Measurements from ENCODE around the gene ULBP1. TPM values are rescaled to one million over a fixed set of nuclear protein-coding genes. Genes with fewer than 3 reads are reported as not detected.
"Not testable (repeated sequence)": the region's sequence is repeated elsewhere in the genome, so short reads cannot be mapped to it uniquely, and the experiment has no call there.

ULBP1 gene
- total RNA-seq, 1 donor from 2014 or later = 1.2 TPM

- TF ChIP-seq, protein P1, sequence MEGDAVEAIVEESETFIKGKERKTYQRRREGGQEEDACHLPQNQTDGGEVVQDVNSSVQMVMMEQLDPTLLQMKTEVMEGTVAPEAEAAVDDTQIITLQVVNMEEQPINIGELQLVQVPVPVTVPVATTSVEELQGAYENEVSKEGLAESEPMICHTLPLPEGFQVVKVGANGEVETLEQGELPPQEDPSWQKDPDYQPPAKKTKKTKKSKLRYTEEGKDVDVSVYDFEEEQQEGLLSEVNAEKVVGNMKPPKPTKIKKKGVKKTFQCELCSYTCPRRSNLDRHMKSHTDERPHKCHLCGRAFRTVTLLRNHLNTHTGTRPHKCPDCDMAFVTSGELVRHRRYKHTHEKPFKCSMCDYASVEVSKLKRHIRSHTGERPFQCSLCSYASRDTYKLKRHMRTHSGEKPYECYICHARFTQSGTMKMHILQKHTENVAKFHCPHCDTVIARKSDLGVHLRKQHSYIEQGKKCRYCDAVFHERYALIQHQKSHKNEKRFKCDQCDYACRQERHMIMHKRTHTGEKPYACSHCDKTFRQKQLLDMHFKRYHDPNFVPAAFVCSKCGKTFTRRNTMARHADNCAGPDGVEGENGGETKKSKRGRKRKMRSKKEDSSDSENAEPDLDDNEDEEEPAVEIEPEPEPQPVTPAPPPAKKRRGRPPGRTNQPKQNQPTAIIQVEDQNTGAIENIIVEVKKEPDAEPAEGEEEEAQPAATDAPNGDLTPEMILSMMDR (IDR thresholded peaks at IDR 0.05) = no peak
Observed at GRCh38 chr6:149988550-149989346, 25.0 kb downstream of the ULBP1 start.

GRCh38 chr6:149990212-149990660 is 26.5 kb downstream of the ULBP1 start:
- no peak overlapping the region for H3K27ac ChIP-seq
- ATAC-seq (no peak), DNase-seq (no peak)
- intact Hi-C loops (cut with DNase I) = no loop called here
- no peaks in the 10 kb centered on the region for H3K9me3 ChIP-seq
- no peaks in the 10 kb centered on the region for H3K36me3 ChIP-seq
- H3K4me3 ChIP-seq = no peak overlapping the region
- TF ChIP-seq, protein P1 (IDR thresholded peaks at IDR 0.05) = no peak
- H3K27me3 ChIP-seq = peaks cover 95% of the 10 kb centered on the region
- H3K4me1 ChIP-seq = peaks cover 17% of the 10 kb centered on the region

More at GRCh38 chr6:149988550-149989346, 25.0 kb downstream of the ULBP1 start:
- H3K9me3 ChIP-seq = no peaks in the 10 kb centered on the region
- peaks cover 17% of the 10 kb centered on the region for H3K4me1 ChIP-seq
- no peaks in the 10 kb centered on the region for H3K36me3 ChIP-seq
- intact Hi-C loops (cut with DNase I) = no loop called here
- no peak overlapping the region for H3K4me3 ChIP-seq
- peak; percentile 15 for ATAC-seq
- H3K27ac ChIP-seq = no peak overlapping the region
- H3K27me3 ChIP-seq = peaks cover 89% of the 10 kb centered on the region
- DNase-seq = no peak

DNA sequence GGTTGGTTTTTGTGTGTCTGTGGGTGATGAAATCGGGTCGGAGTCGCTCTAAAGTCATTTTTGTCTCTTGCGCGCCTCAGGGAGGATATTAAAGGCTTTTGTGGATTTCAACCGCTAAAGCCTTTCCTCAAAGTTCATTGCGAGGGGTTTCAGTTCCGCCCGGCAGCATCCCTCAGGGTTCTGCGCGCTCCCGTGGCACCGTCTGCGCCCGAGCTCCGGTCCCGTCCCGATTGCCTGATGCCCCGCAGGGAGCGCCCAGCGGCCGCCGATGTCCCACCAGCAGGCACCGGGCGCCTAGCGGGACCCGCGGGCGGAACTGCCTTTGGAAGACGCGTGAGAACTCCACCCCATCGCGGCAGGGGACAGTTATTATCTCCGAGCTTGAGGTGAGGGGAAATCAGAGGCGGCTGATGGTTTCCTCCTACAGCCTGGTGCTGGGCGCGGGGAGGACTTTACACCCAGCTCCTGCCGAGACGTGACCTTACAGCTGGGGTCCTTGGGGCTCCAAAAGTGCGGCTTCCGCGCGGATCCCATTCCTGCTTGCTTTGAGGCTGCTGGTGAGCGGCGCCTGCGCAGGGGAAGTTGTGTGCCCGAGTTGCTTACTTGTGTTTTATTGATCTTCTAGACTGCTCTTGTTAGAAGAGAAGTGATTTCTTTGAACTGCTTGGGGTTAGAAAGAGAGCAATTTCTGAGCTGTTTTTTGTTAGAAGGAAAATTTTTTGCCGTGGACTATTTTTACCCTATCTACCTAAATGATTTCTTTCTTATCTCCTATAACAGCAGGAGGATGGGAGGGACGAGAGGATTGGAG is 27.1 kb downstream of the ULBP1 start:
- peak; percentile 17 for ATAC-seq
- H3K27me3 ChIP-seq = peaks cover 95% of the 10 kb centered on the region

GRCh38 chr6:149991472-149991795 is 27.7 kb downstream of the ULBP1 start:
- peak; percentile 45 for ATAC-seq
- H3K27me3 ChIP-seq = peaks cover 93% of the 10 kb centered on the region
- not testable (repeated sequence) for H3K36me3 ChIP-seq

More for the DNA sequence above, 27.1 kb downstream of the ULBP1 start:
- intact Hi-C loops (cut with DNase I) = no loop called here
- peaks cover 17% of the 10 kb centered on the region for H3K4me1 ChIP-seq
- DNase-seq = no peak
- no peaks in the 10 kb centered on the region for H3K36me3 ChIP-seq
- peak overlapping the region; percentile 33 for H3K4me3 ChIP-seq
- no peak overlapping the region for H3K27ac ChIP-seq
- TF ChIP-seq, protein P1 (IDR thresholded peaks at IDR 0.05) = no peak
- no peaks in the 10 kb centered on the region for H3K9me3 ChIP-seq

GRCh38 chr6:149991838-149992237 is 28.1 kb downstream of the ULBP1 start:
- Histone ChIP-seq H3K4me1 (peaks cover 17% of the 10 kb centered on the region), H3K9me3 (no peaks in the 10 kb centered on the region), H3K4me3 (no peak overlapping the region), H3K36me3 (no peaks in the 10 kb centered on the region), H3K27ac (no peak overlapping the region), H3K27me3 (peaks cover 91% of the 10 kb centered on the region)
- TF ChIP-seq, protein P1 (IDR thresholded peaks at IDR 0.05) = no peak
- intact Hi-C loops (cut with DNase I) = no loop called here
- DNase-seq (no peak), ATAC-seq (no peak)

More at GRCh38 chr6:149991472-149991795, 27.7 kb downstream of the ULBP1 start:
- H3K4me1 ChIP-seq = peaks cover 17% of the 10 kb centered on the region
- H3K4me3 ChIP-seq; intact Hi-C loops (cut with DNase I); H3K27ac ChIP-seq; DNase-seq; H3K9me3 ChIP-seq: not testable (repeated sequence)

DNA sequence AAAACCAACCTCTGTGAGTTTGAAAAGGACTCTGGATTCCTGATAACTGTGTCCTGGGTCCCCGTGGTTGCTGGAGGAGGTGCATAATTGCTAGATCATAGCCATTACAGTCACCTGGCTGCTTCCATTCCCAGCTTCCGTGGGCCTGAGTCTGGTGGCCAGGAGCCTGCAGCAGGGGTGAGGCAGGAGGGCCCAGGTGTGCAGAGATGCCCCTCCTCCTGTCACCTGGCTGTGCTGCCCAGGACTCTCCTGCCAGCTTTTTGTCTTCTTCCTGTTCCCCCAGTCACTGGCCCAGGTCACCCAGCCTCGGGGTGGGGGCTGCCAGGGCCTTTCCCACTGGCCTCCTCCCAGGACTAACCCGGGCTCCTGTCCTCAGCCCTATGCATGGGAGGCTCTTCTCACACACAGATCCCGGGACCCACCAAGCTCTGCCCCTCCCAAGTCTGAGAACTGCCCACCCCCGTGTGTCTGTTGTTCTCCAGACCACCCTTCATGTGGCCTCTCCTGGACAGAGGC is 31.6 kb downstream of the ULBP1 start:
- Histone ChIP-seq H3K4me1 (peaks cover 10% of the 10 kb centered on the region), H3K36me3 (no peaks in the 10 kb centered on the region), H3K27me3 (peaks cover 70% of the 10 kb centered on the region), H3K27ac (no peak overlapping the region), H3K9me3 (no peaks in the 10 kb centered on the region), H3K4me3 (no peak overlapping the region)
- intact Hi-C loops (cut with DNase I) = no loop called here
- DNase-seq = no peak
- TF ChIP-seq, protein P1 (IDR thresholded peaks at IDR 0.05) = no peak
- ATAC-seq = no peak
